ENCODE data around the gene USP15. TPM values are rescaled to one million over a fixed set of nuclear protein-coding genes. Genes with fewer than 3 reads are reported as not detected.
"Not testable (repeated sequence)": the region's sequence is repeated elsewhere in the genome, so short reads cannot be mapped to it uniquely, and the experiment has no call there.

Gene USP15
- total and polyA plus RNA-seq, 4 experiments from 2014 or later, result 79.1 to 156 (median 119) TPM

GRCh38 chr12:62455429-62455828 is 195.2 kb downstream of the USP15 start:
- intact Hi-C loops (cut with micrococcal nuclease); H3K4me3 ChIP-seq (ENCODE audit: low read length in 2 of 2); H3K27me3 Mint-ChIP-seq; H3K9me3 ChIP-seq (ENCODE audit: control insufficient read depth in 1 of 2, low read length in 2 of 2); POLR2A ChIA-PET (ENCODE audit: partially characterized antibody); DNase-seq; H3K4me1 Mint-ChIP-seq; H3K27ac Mint-ChIP-seq; H3K36me3 Mint-ChIP-seq; H3K9me3 Mint-ChIP-seq; H3K27me3 ChIP-seq (ENCODE audit: insufficient read depth, low read length); H3K27ac ChIP-seq (ENCODE audit: low read depth, low read length); H3K4me3 Mint-ChIP-seq; H3K4me1 ChIP-seq (ENCODE audit: insufficient read depth, low read length); H3K36me3 ChIP-seq (ENCODE audit: insufficient read depth, low read length): not testable (repeated sequence)
- CTCF ChIA-PET (ENCODE audit: partially characterized antibody), result interaction anchor here (4.4 kb wide), 1 partner anchor 18 kb away, joined by 25 read pairs; no protein-coding TSS in a partner anchor

GRCh38 chr12:62458626-62459025 is 198.4 kb downstream of the USP15 start:
- H3K27ac ChIP-seq (ENCODE audit: low read depth, low read length), result no peak overlapping the region
- Mint-ChIP-seq H3K9me3 (peaks cover 2 to 15% (median 10%) of the 10 kb centered on the region in 8 donors), H3K4me3 (no peak overlapping the region), H3K27ac (no peak overlapping the region), H3K4me1 (no peaks in the 10 kb centered on the region), H3K27me3 (peaks cover 3 to 6% of the 10 kb centered on the region in 2 donors), H3K36me3 (peaks cover 0 to 5% of the 10 kb centered on the region in 2 donors)
- no peaks in the 10 kb centered on the region for H3K4me1 ChIP-seq (ENCODE audit: insufficient read depth, low read length)
- H3K36me3 ChIP-seq (ENCODE audit: insufficient read depth, low read length), result no peaks in the 10 kb centered on the region
- H3K9me3 ChIP-seq (ENCODE audit: control insufficient read depth in 1 of 2, low read length in 2 of 2), result no peaks in the 10 kb centered on the region
- no peaks in the 10 kb centered on the region for H3K27me3 ChIP-seq (ENCODE audit: insufficient read depth, low read length)
- intact Hi-C loops (cut with micrococcal nuclease), result no loop called here
- CTCF ChIA-PET (ENCODE audit: partially characterized antibody), result interaction anchor here (1.5 to 4.4 kb wide), 2 partner anchors 9 to 21 kb away, joined by 4 to 25 read pairs; partner anchors contain the start of gene MON2
- POLR2A ChIA-PET (ENCODE audit: partially characterized antibody), result interaction anchor here (0.7 kb wide), 1 partner anchor 150 kb away, joined by 5 read pairs; no protein-coding TSS in a partner anchor
- H3K4me3 ChIP-seq (ENCODE audit: low read length in 2 of 2), result no peak overlapping the region
- DNase-seq, result no peak

GRCh38 chr12:62459976-62460375 is 199.8 kb downstream of the USP15 start:
- ChIA-PET CTCF (ENCODE audit: partially characterized antibody) (interaction anchor here (1.2 to 1.3 kb wide), 2 partner anchors 9 to 22 kb away, joined by 3 to 7 read pairs; no protein-coding TSS in a partner anchor), POLR2A (ENCODE audit: partially characterized antibody) (no interaction called here)
- Histone ChIP-seq H3K4me3 (ENCODE audit: low read length in 2 of 2) (no peak overlapping the region), H3K27ac (ENCODE audit: low read depth, low read length) (no peak overlapping the region), H3K9me3 (ENCODE audit: control insufficient read depth in 1 of 2, low read length in 2 of 2) (no peaks in the 10 kb centered on the region), H3K36me3 (ENCODE audit: insufficient read depth, low read length) (no peaks in the 10 kb centered on the region), H3K4me1 (ENCODE audit: insufficient read depth, low read length) (no peaks in the 10 kb centered on the region), H3K27me3 (ENCODE audit: insufficient read depth, low read length) (no peaks in the 10 kb centered on the region)
- Mint-ChIP-seq H3K27ac (no peak overlapping the region), H3K4me3 (no peak overlapping the region), H3K4me1 (no peaks in the 10 kb centered on the region), H3K27me3 (peaks cover 3 to 6% of the 10 kb centered on the region in 2 donors), H3K9me3 (peaks cover 2 to 18% (median 12%) of the 10 kb centered on the region in 8 donors), H3K36me3 (peaks cover 0 to 8% of the 10 kb centered on the region in 2 donors)
- no peak for DNase-seq
- intact Hi-C loops (cut with micrococcal nuclease), result no loop called here

GRCh38 chr12:62461171-62461837 is 201.1 kb downstream of the USP15 start:
- H3K4me1 ChIP-seq (ENCODE audit: insufficient read depth, low read length); H3K36me3 Mint-ChIP-seq; DNase-seq; H3K4me3 ChIP-seq (ENCODE audit: low read length in 2 of 2); H3K36me3 ChIP-seq (ENCODE audit: insufficient read depth, low read length); H3K9me3 ChIP-seq (ENCODE audit: control insufficient read depth in 1 of 2, low read length in 2 of 2); H3K27me3 Mint-ChIP-seq; H3K4me1 Mint-ChIP-seq; H3K27ac Mint-ChIP-seq; H3K27me3 ChIP-seq (ENCODE audit: insufficient read depth, low read length); H3K4me3 Mint-ChIP-seq; H3K27ac ChIP-seq (ENCODE audit: low read depth, low read length); intact Hi-C loops (cut with micrococcal nuclease): not testable (repeated sequence)
- ChIA-PET CTCF (ENCODE audit: partially characterized antibody) (interaction anchor here (1.1 kb wide), 1 partner anchor 23 kb away, joined by 3 read pairs; no protein-coding TSS in a partner anchor), POLR2A (ENCODE audit: partially characterized antibody) (interaction anchor here (1.1 kb wide), 1 partner anchor 142 kb away, joined by 3 read pairs; no protein-coding TSS in a partner anchor)
- peaks cover under 1 to 15% (median 12%) of the 10 kb centered on the region in 8 donors for H3K9me3 Mint-ChIP-seq

GRCh38 chr12:62463252-62463651 is 203.0 kb downstream of the USP15 start:
- Mint-ChIP-seq H3K4me1 (peaks cover 10 to 21% (median 14%) of the 10 kb centered on the region in 4 donors), H3K9me3 (peaks cover 0 to 15% (median 13%) of the 10 kb centered on the region in 8 donors), H3K4me3 (peak overlapping the region in 1 of 8 donors; percentile 27), H3K27ac (peak overlapping the region in 1 of 7 donors; percentile 57), H3K36me3 (peaks cover 8 to 16% of the 10 kb centered on the region in 2 donors)
- CTCF ChIA-PET (ENCODE audit: partially characterized antibody); H3K27me3 ChIP-seq (ENCODE audit: insufficient read depth, low read length); H3K4me3 ChIP-seq (ENCODE audit: low read length in 2 of 2); H3K27me3 Mint-ChIP-seq; H3K27ac ChIP-seq (ENCODE audit: low read depth, low read length); DNase-seq; H3K9me3 ChIP-seq (ENCODE audit: control insufficient read depth in 1 of 2, low read length in 2 of 2); H3K36me3 ChIP-seq (ENCODE audit: insufficient read depth, low read length); intact Hi-C loops (cut with micrococcal nuclease); POLR2A ChIA-PET (ENCODE audit: partially characterized antibody): not testable (repeated sequence)
- peaks cover 18% of the 10 kb centered on the region for H3K4me1 ChIP-seq (ENCODE audit: insufficient read depth, low read length)

Other genes with a start within 250 kb of the USP15 start
- gene MON2, start 206.4 kb downstream of the USP15 start, total RNA-seq, result 10 to 100 TPM; 82.0 to 88.5 TPM
- 10 to 100 TPM; 13.5 to 20.2 TPM for gene MON2, start 206.4 kb downstream of the USP15 start, polyA plus RNA-seq